Sigmoid colon (tissue), 4 donors: ENCODE measurements around the gene NLRP12.

Source experiments
- CTCF ChIP-seq, 4 experiments: fragments of 450-650 bp in 3 of 4; fragments of 200-600 bp in 1 of 4; IDR thresholded peaks; one replicate each; pipeline ENCODE4 v1.5.1; 2016 to 2019; ENCODE audit warnings: antibody characterized with exemption in 4 of 4, mild to moderate bottlenecking in 3 of 4, moderate library complexity in 2 of 4
- POLR2AphosphoS5 ChIP-seq, 4 donors: sonication (generic); formaldehyde crosslinking; IDR thresholded peaks; one replicate each; pipeline ENCODE4 v1.6.1; 2017; ENCODE audit warnings: antibody characterized with exemption in 4 of 4

GRCh38 chr19:53772943-53773342 lies 51.2 kb downstream of the NLRP12 start:
- TF ChIP-seq CTCF (IDR thresholded peaks at IDR 0.05) (peak; percentile 9 to 66 (median 36)), POLR2AphosphoS5 (IDR thresholded peaks at IDR 0.05) (no peak)
